ENCODE measurements around the gene IL11RA.

Gene IL11RA

DNA sequence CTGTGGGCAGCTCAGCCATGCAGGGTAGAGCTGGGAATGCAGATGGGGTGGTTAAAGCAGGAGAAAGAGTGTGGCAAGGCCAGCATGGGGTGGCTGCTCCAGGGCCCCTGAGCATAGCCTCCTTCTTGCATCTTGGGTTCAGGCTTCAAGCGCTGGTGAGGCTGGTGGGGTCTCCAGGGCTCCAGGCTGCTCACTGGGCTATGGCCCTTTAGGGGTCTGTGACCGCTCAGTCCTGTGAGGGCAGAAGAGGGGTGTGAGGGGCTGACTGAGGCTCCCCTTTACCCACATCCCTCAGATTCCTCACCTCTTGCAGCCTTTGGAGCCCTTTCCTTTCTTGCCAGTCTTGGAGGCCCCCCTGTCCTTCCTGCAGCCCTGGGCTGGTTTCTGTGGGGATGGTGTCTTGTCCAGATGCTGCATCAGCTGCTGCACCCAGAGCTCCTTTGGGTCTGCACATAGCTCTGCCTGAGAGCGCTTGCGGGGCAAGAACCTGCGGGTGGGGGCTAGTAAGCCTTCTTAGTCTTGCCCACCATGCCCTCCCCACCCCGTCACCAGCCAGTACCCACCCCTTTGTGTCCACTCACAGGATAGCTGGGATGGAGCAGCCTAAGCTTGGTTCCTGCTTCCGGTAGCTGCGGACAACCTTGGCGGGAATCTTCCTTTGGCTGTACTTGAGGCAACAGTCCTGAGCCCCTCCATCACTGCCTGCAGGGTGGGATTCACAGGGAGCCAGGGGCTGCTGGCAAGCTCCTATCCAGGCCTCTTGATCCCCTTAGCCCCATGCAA is 57.4 kb downstream of the IL11RA start:
- H3K4me3 ChIP-seq (ENCODE audit: low read depth, low read length) = no peak overlapping the region
- no peak for DNase-seq (ENCODE audit: low read depth)

DNA sequence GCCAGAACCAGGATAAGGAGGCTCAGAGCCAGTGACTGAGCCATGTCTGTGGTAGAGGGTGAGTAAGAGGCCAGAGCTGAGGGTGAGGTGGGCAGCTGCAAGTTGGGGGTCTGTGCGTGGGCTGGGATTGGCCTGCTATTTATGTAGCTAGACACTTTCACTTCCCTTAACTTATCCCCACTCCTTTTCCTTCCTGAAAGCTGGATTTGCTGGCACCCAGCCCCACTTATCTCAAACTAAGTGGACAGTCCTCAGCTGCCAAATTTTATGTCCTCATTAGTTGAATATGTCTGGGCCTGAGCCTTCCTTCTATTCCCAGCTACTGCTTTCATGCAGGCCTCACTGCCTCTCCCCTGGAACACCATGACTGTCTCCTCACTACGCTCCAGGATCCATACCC is 58.0 kb downstream of the IL11RA start, which contains the start of gene CCL21:
Gene CCL21, minus strand, starts transcription at position 114 of the 400 bp plus-strand sequence. Its CDS starts 70 bp downstream, at position 44.
- DNase-seq (ENCODE audit: low read depth) = no peak
- no peak within 1 kb of the TSS for H3K4me3 ChIP-seq (ENCODE audit: low read depth, low read length)
